Colon (tissue), 2 donors: Measurements from ENCODE around the gene ALDH1L1.

Experiments
- FAIRE-seq: peaks from 2 replicates; lab custom pipeline; 2012; peaks lifted over from hg19 to GRCh38; lab: Jason Lieb, UNC
- donor health status: control.
- donor health status: control.

ALDH1L1 gene

GRCh38 chr3:126118591-126118990, 61.8 kb downstream of the ALDH1L1 start:
- FAIRE-seq = no peak

GRCh38 chr3:126117786-126118185, 62.6 kb downstream of the ALDH1L1 start:
- FAIRE-seq = no peak

- no peak for FAIRE-seq
Measured at GRCh38 chr3:126117212-126117611, 63.2 kb downstream of the ALDH1L1 start.

GRCh38 chr3:126116526-126116925, 63.9 kb downstream of the ALDH1L1 start:
- no peak for FAIRE-seq

- FAIRE-seq = no peak
Measured at GRCh38 chr3:126114443-126115386, 65.7 kb downstream of the ALDH1L1 start.

GRCh38 chr3:126113733-126114442, 66.5 kb downstream of the ALDH1L1 start:
- FAIRE-seq = no peak

- FAIRE-seq = no peak
Measured at GRCh38 chr3:126113238-126113555, 67.2 kb downstream of the ALDH1L1 start.

- no peak for FAIRE-seq
Measured at GRCh38 chr3:126112531-126113237, 67.7 kb downstream of the ALDH1L1 start.

GRCh38 chr3:126111566-126112475, 68.6 kb downstream of the ALDH1L1 start:
- FAIRE-seq = no peak

GRCh38 chr3:126111126-126111551, 69.2 kb downstream of the ALDH1L1 start:
- FAIRE-seq = no peak

- no peak for FAIRE-seq
Measured at GRCh38 chr3:126110431-126111125, 69.8 kb downstream of the ALDH1L1 start.

- FAIRE-seq = no peak
Measured at GRCh38 chr3:126109880-126110235, 70.5 kb downstream of the ALDH1L1 start.

GRCh38 chr3:126109146-126109879, 71.1 kb downstream of the ALDH1L1 start:
- no peak for FAIRE-seq

GRCh38 chr3:126108676-126109050, 71.7 kb downstream of the ALDH1L1 start:
- no peak for FAIRE-seq

GRCh38 chr3:126107957-126108675, 72.3 kb downstream of the ALDH1L1 start:
- no peak for FAIRE-seq

GRCh38 chr3:126107203-126107939, 73.0 kb downstream of the ALDH1L1 start:
- FAIRE-seq = no peak

- no peak for FAIRE-seq
Measured at GRCh38 chr3:126106336-126107202, 73.8 kb downstream of the ALDH1L1 start.

- FAIRE-seq = no peak
Measured at GRCh38 chr3:126105691-126106187, 74.6 kb downstream of the ALDH1L1 start.
